GM20431 (cell line): ENCODE measurements around the gene EMC6.

Source experiments
- in situ Hi-C: fragments of 300-500 bp; cut with MseI, MboI; formaldehyde crosslinking; loops from one replicate; pipeline ENCODE4 v1.15.0; 2020; ENCODE audit warnings: low sequenced_read_pairs; ENCODE audit not compliant: unreplicated experiment

EMC6 gene

DNA sequence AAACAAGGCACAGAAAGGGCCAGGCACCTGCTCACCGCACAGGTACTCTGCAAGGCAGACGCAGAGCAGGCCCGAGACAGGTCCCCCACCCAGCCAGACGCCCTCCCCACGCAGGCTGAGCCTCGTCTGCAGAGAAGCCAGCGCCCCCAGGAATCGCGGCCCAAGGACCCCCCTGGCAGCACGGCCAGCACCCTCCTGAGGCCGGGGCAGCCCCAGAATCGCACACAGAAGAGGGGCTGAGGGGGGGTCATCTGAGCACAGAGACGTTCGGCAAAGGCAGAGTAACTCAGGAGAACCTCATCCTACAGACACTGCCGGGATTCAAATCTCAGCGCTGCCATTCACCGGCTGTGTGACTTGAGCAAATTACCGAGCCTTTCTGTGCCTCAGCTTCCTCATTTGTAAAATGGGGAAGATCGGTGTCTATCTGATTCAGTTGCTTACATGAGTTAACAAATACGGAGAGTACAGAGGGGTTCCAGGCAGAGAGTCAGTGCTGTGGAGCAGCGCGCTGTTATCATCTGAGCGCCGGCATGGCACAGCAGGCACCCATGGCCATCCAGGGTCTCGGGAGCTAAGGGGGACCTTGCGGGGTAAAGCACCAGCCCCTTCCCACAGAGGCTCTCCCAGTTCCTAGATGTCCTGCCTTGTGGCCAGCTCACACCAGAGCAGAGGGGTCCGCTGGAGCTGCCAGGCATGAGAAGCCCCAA is 10.4 kb downstream of the EMC6 start:
- in situ Hi-C loops: loop anchor here (10.0 kb wide), 1 partner anchor 56 kb away; no protein-coding TSS in a partner anchor

DNA sequence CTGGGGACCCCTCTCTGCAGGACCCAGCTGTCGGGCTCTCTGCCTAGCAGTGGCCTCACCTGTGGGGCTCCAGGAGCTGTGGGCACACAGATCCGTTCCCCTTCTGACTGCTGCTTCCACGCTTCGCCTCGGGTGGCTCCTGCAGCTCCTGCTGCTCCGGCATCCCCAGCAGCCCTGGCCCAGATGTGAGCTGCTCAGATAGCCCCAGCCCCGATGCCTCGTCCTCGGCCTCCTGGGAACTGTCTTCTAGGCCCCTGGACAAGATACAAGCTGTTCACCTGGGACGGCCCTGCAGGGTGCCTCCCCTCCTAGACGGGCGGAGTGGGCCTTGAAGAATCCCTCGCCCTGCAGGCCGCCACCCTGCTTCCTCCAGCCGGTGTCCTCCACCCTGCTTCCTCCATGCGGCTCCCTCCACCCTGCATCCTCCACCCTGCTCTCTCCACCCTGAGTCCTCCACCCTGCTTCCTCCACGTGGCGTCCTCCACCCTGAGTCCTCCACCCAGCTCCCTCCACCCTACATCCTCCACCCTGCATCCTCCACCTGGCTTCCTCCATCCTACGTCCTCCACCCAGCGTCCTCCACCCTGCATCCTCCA is 11.0 kb downstream of the EMC6 start:
- in situ Hi-C loops: loop anchor here (10.0 kb wide), 1 partner anchor 55 kb away; no protein-coding TSS in a partner anchor

DNA sequence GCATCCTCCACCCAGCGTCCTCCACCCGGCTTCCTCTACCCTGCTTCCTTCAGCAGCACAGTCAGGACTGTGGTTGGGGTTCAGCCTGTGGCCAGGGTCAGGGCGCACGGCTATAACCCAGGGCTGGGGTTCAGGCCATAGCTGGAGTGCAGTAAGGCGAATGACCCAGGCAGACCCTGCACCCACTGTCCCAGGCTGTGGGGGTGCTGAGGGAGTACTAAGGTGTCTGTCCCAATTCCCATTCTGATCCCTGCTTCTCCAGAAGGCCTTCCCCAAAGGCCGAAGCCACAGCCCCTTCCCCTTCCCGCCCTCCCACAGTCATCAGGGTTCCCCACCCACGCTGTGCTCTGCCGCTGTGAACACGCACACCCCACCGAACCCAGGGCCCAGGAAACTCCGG is 12.4 kb downstream of the EMC6 start:
- in situ Hi-C loops: no loop called here

DNA sequence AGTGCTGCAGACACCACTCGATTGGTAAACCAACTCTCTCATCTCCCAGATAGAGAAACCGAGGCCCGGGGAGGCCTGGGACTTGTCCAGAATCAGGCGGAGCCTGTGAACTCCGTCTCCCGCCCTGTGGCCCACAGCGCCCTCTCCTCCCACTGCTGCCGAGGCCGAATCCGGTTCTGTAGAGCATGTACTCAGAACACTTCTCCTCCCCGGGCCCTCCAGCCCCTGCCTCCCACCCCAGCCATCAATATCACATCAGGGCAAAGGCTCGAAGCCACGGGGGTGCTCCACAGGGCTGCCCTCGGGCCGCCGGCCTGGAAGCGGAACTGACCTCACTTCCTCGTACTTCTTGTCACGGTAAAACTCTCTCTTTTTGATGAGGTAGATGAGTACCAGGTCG is 13.0 kb downstream of the EMC6 start:
- in situ Hi-C loops: no loop called here

DNA sequence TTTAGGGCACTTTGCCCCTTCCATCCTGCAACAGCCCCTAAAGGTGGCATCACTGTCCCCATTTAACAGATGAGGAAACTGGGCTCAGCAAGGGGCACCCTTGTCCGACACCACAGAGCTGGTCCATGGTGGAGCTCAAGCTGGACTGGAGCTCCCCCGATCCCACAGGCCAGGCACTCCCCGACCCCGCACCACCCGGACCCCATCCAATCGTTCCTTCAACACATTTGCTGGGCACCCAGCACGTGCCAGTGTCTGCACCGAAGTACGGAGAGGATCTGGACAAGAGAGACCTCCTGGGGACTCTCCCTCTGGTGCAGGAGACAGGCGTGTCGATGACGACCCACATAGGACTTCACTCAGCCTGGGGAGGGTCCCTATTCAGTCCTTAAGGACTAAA is 13.4 kb downstream of the EMC6 start:
- in situ Hi-C loops: no loop called here

DNA sequence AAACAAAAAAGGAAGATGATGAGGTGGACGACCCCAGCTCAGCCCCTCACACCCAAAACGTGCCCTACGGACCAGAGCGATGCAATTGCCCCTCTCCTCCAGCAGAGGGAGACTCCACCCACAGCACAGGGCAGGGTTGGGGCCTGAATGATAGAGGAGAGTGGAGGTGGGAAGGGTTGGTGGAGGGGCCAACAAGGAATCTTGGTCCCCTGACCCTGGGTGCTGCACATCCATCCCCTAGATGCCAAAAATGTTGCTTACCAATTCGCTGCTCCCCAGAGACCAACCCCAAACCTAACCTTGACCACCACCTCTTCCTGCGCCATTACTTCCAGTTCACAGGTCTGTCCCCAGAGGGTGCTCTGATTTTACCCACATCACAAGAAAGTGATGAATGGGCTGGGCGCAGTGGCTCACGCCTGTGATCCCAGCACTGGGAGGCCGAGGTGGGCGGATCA is 14.5 kb downstream of the EMC6 start:
- in situ Hi-C loops: no loop called here

DNA sequence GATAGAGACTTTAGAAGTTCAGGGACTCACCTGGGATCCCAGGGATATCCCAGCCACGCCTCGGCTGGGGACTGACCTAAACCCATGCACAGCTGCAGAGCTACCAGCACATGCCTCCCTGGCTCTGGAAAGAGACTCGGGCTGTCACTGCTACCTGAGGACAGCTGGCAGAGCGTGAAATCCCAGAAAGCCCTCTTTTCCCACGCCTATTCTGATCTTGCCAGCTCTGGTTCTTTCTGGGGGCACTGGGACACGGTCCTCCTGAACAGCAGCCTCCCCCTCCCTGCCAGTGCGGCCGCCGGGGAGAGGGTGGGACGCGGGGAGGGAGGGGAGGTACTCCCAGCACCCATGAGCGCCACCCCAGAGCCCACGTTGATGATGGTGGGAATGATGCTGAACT is 16.6 kb downstream of the EMC6 start:
- in situ Hi-C loops: no loop called here

DNA sequence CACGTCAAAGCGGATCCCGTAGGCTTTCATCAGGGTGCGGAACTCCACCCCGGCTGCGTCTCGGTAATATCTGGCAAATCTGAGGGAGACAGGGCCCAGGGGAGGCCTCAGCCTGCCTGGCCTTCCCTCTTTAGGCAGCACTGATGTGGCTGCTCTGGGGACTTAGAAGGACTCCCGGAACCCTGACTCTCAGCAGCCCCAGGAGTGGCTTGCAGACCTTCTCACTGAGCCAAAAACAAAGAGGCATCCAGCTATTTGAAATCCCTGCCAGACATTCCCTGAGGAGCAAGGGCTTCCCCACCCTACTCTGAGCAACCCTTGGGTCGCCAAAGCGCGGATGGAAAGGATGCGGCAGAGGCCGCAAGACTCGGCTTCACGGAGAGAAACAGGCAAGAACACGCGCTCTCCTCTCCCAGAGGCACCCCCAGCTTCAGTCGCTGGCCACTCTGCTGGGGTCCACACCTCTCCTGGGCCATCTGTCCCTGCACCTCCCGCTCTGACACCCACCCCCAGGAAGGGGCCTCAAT is 19.5 kb downstream of the EMC6 start:
- in situ Hi-C loops: no loop called here

DNA sequence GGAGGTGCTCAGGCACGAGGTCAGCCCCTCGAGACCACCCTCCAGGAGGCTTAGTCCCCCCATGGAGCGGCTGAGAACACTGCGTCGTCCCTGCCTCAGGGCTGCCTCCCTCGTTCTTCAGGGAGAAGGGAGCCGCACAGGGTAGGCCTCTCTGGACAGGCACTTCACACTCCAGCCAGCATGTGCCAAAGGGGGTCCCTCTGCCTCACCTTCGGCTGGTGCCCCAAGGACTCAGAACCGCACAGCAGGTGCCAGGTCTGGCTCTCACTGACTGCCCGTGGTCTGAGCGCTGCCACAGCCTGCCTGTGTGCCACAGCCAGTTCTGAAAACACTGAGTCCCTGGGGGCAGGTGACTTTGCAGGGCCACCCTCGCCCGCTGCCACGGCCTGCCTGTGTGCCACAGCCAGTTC is 20.2 kb downstream of the EMC6 start:
- in situ Hi-C loops: no loop called here

DNA sequence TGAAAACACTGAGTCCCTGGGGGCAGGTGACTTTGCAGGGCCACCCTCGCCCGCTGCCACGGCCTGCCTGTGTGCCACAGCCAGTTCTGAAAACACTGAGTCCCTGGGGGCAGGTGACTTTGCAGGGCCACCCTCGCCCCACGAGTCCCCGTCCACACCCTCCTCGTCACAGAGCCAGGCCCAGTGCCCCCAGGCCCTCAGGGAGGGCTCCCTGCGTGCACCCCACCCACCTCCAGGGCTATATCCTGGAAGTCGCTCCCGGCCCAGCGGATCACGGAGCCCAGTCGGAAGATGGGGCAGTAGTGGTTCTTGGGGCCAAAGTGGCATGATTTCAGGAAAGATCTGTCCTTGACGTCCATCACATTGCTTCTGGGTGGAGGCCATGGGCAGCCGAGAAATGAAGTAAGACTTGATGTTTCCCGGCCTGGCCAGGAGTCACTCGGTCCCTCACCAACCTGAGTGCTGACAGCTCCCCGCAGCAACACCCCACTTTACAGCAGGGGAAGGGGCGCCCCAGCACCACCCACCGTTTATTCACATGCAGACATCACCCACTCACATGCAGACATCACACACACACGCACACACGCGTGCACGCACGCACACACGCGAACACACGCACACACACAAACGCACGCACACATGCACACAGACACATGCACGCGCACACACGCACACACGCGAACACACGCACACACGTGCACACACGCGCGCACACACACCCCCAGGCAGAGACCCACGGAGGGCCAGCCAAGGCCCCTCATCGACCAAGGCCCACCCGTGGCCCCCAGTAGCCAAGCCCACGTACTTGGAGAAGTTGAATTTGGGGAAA is 20.9 kb downstream of the EMC6 start:
- in situ Hi-C loops: no loop called here

DNA sequence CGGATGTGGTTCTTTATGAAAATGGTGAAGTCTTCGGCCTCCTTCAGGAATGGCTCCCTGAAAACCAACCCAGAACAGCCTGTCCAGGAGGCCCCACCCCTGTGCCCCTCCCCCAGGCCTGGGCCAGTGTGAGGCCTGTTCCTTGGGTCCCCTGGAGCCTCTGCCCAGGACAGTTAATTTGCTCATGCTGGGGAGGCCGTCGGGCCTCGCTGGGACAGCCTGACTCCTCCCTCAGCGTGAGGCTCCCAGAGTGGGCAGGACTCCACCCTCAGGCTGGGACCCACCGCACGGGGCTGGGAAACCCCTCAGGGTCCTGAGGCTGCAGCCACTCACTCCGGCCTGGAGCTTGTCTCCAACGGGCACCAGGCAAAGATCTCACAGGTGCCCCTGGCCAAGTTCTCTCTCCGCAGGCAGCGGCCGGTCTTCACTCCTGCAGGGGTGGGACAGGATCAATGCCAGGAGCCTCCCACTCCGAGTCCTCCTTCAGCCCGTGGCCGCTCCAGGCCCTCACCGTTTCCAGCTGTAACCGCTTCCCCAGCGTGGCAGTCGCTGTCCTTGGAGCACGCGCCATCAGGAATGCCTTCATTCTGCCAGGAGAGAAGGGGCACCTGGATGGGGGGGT is 21.6 kb downstream of the EMC6 start:
- in situ Hi-C loops: no loop called here

DNA sequence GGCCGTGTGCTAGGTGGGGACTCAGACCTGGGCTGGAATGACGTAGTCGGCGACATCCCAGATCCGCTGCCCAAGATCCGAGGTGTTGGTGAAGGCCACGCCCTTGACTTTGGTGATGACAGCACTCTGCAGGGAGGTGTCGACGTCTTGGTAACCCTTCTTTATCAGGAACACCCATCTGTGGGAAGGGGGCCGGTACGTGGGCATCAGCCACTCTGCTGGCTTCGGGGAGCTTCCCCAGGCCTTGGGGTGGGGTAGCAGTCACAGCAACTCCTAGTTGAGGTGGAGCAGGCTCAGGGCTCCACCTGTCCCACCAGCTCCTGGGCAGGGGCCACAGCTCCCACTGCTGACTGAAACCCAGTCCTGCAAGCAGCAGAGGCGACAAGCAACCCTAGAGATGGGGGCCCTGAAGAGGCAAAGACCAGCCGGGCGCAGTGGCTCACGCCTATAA is 23.0 kb downstream of the EMC6 start:
- in situ Hi-C loops: no loop called here

DNA sequence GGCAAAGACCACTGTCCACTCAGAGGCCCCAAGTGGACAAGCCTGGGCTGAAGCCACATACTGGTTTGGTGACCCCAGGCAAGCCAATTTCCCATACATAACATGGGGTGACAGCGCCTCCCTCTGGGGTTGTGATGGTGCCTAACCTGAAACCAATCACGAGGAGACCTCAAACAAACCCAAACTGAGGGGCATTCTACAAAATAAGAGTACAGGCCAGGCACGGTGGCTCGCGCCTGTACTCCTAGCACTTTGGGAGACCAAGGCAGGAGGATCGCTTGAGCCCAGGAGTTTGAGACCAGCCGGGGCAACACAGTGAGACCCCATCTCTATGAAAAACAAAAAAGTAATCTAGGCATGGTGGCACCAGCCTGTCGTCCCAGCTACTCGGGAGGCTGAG is 23.7 kb downstream of the EMC6 start:
- in situ Hi-C loops: no loop called here

DNA sequence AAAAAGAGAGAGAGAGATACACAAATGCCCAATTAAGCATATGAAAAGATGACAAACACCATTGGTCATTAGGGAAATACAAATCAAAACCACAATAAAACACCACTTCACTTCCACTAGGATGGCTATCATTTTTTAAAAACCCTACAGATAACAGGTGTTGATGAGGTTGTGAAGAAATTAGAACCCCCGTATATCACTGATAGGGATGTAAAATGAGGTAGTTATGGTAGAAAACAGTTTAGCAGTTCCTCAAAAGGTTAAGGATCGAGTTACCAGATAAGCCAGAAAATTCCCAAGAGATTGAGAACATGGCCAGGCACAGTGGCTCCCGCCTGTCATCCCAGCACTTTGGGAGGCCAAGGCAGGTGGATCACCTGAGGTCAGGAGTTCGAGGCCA is 24.5 kb downstream of the EMC6 start:
- in situ Hi-C loops: no loop called here

DNA sequence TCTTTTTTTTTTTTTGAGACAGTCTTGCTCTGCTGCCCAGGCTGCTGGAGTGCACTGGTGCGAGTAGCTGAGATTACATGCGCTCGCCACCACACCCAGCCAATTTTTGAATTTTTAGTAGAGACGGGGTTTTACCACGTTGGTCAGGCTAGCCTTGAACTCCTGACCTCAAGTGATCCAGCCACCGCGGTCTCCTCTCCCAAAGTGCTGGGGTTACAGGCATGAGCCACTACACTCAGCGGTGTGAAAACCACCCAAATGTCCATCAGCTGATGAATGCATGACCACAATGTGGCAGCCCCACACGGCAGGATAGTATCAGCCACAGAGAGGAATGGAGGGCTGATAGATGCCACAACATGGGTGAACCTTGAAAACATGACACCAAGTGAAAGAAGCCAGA is 25.2 kb downstream of the EMC6 start:
- in situ Hi-C loops: no loop called here

DNA sequence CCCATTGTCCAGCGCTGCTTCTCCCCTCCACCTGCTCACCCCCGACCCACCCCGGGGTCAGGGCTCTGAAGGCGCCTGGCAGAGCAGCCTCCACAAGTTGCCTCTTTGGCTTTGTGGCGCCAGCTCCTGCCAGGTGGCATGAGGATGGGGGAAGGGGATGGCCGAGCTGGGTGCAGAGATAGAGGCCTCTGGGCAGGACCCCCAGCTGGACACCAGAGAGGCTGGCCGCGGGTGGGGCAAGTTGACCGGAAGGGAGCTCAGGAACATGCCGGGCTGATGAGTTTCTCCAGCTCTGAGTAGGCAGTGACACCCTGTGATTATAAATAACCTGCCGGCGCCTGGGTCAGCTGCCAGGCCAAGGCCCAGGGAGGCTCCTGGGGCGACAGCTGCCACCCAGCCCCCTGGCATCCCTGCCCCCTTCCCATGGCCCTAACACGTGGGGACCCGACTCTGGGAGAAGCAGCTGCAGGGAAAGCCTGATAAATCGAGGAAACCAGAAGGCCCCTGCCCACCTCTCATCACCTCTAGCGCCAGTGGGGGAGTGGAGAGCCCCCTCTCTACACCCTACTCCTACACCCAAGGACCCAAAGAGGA is 26.6 kb downstream of the EMC6 start:
- in situ Hi-C loops: no loop called here

DNA sequence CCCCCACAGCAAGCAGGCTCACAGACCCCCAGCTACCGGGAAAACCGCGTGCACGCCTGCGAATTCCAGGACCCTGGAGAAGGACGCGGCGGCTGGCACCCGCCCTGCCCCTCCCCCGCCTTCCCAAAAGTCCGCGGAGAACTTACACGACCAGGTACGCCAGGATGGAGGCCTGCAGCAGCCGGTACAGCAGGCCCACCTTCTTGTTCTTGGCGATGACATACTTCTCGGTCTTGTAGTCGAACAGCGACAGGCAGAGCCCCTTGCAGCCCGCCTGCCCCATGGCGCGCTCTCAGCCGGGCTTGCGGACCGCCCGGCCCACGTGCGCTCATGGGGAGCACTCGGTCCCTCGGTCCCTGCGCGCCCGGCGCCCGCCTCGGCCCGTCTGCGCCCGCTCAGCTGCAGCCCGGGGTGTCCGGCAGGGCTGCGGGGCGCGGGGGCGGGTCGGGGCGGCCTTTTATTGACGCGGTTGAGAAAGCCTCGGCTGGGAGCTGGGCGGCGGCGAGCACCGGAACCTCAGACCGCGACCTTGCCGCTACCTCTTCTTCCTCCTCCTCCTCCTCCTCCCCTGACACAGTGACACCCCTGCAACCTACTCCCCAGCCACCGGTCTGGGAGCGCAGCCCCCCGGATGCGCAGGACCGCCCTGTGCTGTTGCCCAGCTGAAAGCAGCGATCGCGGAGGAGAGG is 27.3 kb downstream of the EMC6 start, which contains the start of gene P2RX5:
P2RX5 (minus strand) TSS at position 433 of the 689 bp plus-strand sequence; CDS start at position 283, 150 bp downstream.
- in situ Hi-C loops: no loop called here

DNA sequence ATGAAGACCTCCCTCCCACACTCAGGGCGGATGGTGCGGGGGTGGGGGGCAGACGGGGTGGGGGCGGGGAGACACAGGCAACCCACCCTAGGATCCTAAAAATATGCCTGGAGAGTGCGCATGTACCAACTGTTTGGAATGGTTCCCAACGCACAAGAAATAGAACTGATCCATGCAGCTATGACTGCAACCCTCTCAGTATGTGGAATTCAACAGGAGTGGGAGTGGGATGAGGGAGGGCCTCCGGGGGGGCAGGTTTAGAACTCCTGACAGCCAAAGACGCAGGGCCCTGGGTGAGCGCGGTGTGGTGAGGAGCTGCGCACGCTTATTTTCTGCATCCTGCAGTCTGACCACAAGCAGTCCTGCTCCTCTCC is 28.5 kb downstream of the EMC6 start:
- in situ Hi-C loops: no loop called here

DNA sequence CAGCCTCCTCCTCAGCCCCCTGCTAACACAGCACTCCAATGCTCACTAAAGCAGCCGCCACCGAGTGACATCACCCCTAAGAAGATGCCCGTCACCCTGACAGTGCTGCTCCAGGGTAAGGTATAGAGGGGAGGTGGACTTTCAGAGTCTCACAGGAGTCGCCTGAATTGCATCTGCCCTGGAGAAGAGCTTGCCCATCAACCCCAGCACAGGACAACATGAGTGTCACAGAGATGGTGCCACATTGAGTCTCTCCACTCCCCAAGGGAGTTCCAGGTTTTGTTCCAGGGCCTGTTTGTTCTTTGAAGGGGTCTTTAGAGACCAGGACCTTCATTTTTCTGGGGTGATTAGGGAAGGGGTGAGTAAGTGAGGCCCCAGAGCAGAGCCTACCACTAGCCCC is 29.5 kb downstream of the EMC6 start:
- in situ Hi-C loops: no loop called here
